22Rv1 (cell line): ENCODE data around the gene TULP1.
"Not testable (repeated sequence)": the region's sequence is repeated elsewhere in the genome, so short reads cannot be mapped to it uniquely, and the experiment has no call there.

Source experiments
- CTCF ChIP-seq: fragments of 450-650 bp; IDR thresholded peaks from 2 replicates; pipeline ENCODE4 v1.5.1; 2017; ENCODE audit warnings: mild to moderate bottlenecking
- ZFX ChIP-seq: fragments of 450-650 bp; IDR thresholded peaks from 2 replicates; pipeline ENCODE4 v1.6.1; 2017; ENCODE audit warnings: antibody characterized with exemption, borderline replicate concordance

GRCh38 chr6:35517978-35518377 is 5.3 kb upstream of the TULP1 start:
- not testable (repeated sequence) for TF ChIP-seq CTCF, ZFX
